HEK293 (cell line): ENCODE measurements around the gene SCGB1C1.

ENCODE experiments used
- CTCF ChIA-PET: fragments of 350-600 bp; formaldehyde crosslinking; extraction: SDS; loops from one replicate; lab custom pipeline; 2021; ENCODE audit warnings: antibody characterized with exemption; lab: Yijun Ruan, JAX
- POLR2A ChIA-PET: fragments of 300-600 bp; formaldehyde crosslinking; extraction: SDS; loops from one replicate; lab custom pipeline; 2020; ENCODE audit warnings: antibody characterized with exemption, inconsistent platforms; lab: Yijun Ruan, JAX
- H3K27ac ChIP-seq: fragments of 200-500 bp; sonication (Bioruptor generic); 2 replicates; pipeline ENCODE4 v1.5.1; 2014; ENCODE audit warnings: low read depth, low read length, control low read depth, inconsistent platforms; ENCODE audit errors: extremely low read depth
- H3K36me3 ChIP-seq, 2 experiments: fragments of 200-500 bp in 1 of 2; sonication (Bioruptor generic) in 1 of 2; 1 replicate in 1 of 2; 2 replicates in 1 of 2; pipeline ENCODE4 v1.5.1; 2014 to 2017; ENCODE audit warnings: inconsistent platforms in 2 of 2, low read length in 2 of 2; ENCODE audit not compliant: control insufficient read depth in 2 of 2, insufficient read depth in 1 of 2
- H3K4me1 ChIP-seq: fragments of 200-500 bp; sonication (Bioruptor generic); 2 replicates; pipeline ENCODE4 v1.5.1; 2014; ENCODE audit warnings: mild to moderate bottlenecking, low read length, inconsistent platforms; ENCODE audit not compliant: control insufficient read depth, insufficient read depth
- H3K4me3 ChIP-seq: 2 replicates; pipeline ENCODE4 v1.5.1; 2011; ENCODE audit warnings: low read depth, mild to moderate bottlenecking, control low read depth, low read length, moderate library complexity
- H3K9me3 ChIP-seq: fragments of 200-500 bp; sonication (Bioruptor generic); 2 replicates; pipeline ENCODE4 v1.5.1; 2014; ENCODE audit warnings: low read depth, low read length, inconsistent platforms; ENCODE audit not compliant: control insufficient read depth, insufficient read depth
- GLI2 ChIP-seq: fragments of 450-650 bp; formaldehyde crosslinking; IDR thresholded peaks from 2 replicates; pipeline ENCODE4; 2017; ENCODE audit warnings: missing biosample characterization, missing genetic modification characterization, low read depth, borderline replicate concordance
- KLF9 ChIP-seq: fragments of 450-650 bp; formaldehyde crosslinking; IDR thresholded peaks from 2 replicates; pipeline ENCODE4 v1.5.1; 2016; ENCODE audit warnings: missing biosample characterization, missing genetic modification characterization, low read depth
- MEIS1 ChIP-seq: sonication (generic); formaldehyde crosslinking; IDR thresholded peaks from 2 replicates; pipeline ENCODE4 v1.8.1; 2022; ENCODE audit warnings: missing genetic modification reagents, mild to moderate bottlenecking, borderline replicate concordance
- PBX3 ChIP-seq: sonication (generic); formaldehyde crosslinking; IDR thresholded peaks from 2 replicates; pipeline ENCODE4 v1.8.1; 2022; ENCODE audit warnings: mild to moderate bottlenecking, moderate library complexity, missing genetic modification reagents
- ZBTB1 ChIP-seq: fragments of 450-650 bp; formaldehyde crosslinking; IDR thresholded peaks from 2 replicates; pipeline ENCODE4 v1.5.1; 2016; ENCODE audit warnings: missing biosample characterization, missing genetic modification characterization
- ZBTB6 ChIP-seq: fragments of 450-650 bp; formaldehyde crosslinking; IDR thresholded peaks from 2 replicates; pipeline ENCODE4 v1.5.1; 2017; ENCODE audit warnings: missing biosample characterization, missing genetic modification characterization
- ZFP3 ChIP-seq: fragments of 450-650 bp; formaldehyde crosslinking; IDR thresholded peaks from 2 replicates; pipeline ENCODE4 v1.5.1; 2016; ENCODE audit warnings: low read depth, missing biosample characterization, missing genetic modification characterization
- ZFP69B ChIP-seq: fragments of 450-650 bp; formaldehyde crosslinking; IDR thresholded peaks from 2 replicates; pipeline ENCODE4 v1.5.1; 2016; ENCODE audit warnings: missing biosample characterization, missing genetic modification characterization
- ZNF112 ChIP-seq: fragments of 450-650 bp; formaldehyde crosslinking; IDR thresholded peaks from 2 replicates; pipeline ENCODE4 v1.5.0; 2017; ENCODE audit warnings: missing biosample characterization, missing genetic modification characterization
- ZNF132 ChIP-seq: fragments of 450-650 bp; formaldehyde crosslinking; IDR thresholded peaks from 2 replicates; pipeline ENCODE4 v1.5.1; 2017; ENCODE audit warnings: missing biosample characterization, missing genetic modification characterization, borderline replicate concordance
- ZNF174 ChIP-seq: fragments of 450-650 bp; formaldehyde crosslinking; IDR thresholded peaks from 2 replicates; pipeline ENCODE4 v1.5.0; 2017; ENCODE audit warnings: missing biosample characterization, mild to moderate bottlenecking, missing genetic modification characterization
- ZNF37A ChIP-seq: fragments of 450-650 bp; IDR thresholded peaks from 2 replicates; pipeline ENCODE4 v1.5.1; 2018; ENCODE audit warnings: missing biosample characterization, missing genetic modification characterization
- ZNF404 ChIP-seq: fragments of 450-650 bp; formaldehyde crosslinking; IDR thresholded peaks from 2 replicates; pipeline ENCODE4 v1.5.1; 2017; ENCODE audit warnings: missing biosample characterization, missing genetic modification characterization
- ZNF521 ChIP-seq: fragments of 450-650 bp; formaldehyde crosslinking; IDR thresholded peaks from 2 replicates; pipeline ENCODE4 v1.5.1; 2017; ENCODE audit warnings: missing biosample characterization, mild to moderate bottlenecking, missing genetic modification characterization
- ZNF596 ChIP-seq: fragments of 450-650 bp; IDR thresholded peaks from 2 replicates; pipeline ENCODE4 v1.5.0; 2018; ENCODE audit warnings: missing biosample characterization, mild to moderate bottlenecking, missing genetic modification characterization, moderate library complexity
- ZNF645 ChIP-seq: fragments of 450-650 bp; formaldehyde crosslinking; IDR thresholded peaks from 2 replicates; pipeline ENCODE4; 2016; ENCODE audit warnings: missing biosample characterization, missing genetic modification characterization
- ZNF776 ChIP-seq: fragments of 450-650 bp; formaldehyde crosslinking; IDR thresholded peaks from 2 replicates; pipeline ENCODE4 v1.5.0; 2017; ENCODE audit warnings: missing biosample characterization, missing genetic modification characterization, borderline replicate concordance
- ZNF777 ChIP-seq: fragments of 450-650 bp; formaldehyde crosslinking; IDR thresholded peaks from 2 replicates; pipeline ENCODE4 v1.5.1; 2017; ENCODE audit warnings: missing biosample characterization, missing genetic modification characterization, borderline replicate concordance
- TF ChIP-seq, protein P1 (sequence below): fragments of 450-650 bp; formaldehyde crosslinking; IDR thresholded peaks from 2 replicates; pipeline ENCODE4 v1.5.1; 2016; ENCODE audit warnings: missing biosample characterization, missing genetic modification characterization

The SCGB1C1 gene

DNA sequence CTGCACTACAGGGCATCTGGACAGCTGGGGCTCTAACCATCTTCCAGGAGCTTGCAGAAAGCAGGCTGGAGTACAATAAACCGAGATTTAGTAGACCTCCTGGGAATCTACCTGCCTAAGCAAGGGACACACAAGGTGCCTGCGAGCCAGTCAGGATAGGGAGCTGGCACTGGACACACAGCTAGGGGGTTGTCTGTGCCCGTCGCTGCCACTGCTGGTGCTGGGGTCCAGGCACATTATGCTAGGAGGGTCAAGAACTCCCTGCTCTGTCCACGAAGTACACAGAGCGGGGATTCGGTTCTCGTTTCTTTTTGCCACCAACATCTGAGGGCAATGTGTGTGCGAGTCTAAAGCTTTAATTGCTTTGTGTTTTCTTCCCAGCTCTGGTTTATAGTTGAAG is 18.9 kb downstream of the SCGB1C1 start:
- POLR2A ChIA-PET: no interaction called here
- peaks cover 0 to 76% of the 10 kb centered on the region in 2 experiments; a peak in 1 of 3 replicates for H3K36me3 ChIP-seq
- no peaks in the 10 kb centered on the region for H3K9me3 ChIP-seq
- H3K4me3 ChIP-seq: no peak overlapping the region
- CTCF ChIA-PET: interaction anchor here (0.5 to 0.8 kb wide), 3 partner anchors 12 to 329 kb away, joined by 3 to 4 read pairs (median 4); no protein-coding TSS in a partner anchor
- TF ChIP-seq ZNF112 (tag by site-specific recombination) (no peak), GLI2 (tag by site-specific recombination) (no peak), PBX3 (no peak), ZNF645 (tag by site-specific recombination) (no peak), ZNF37A (tag by site-specific recombination) (no peak), ZFP3 (tag by site-specific recombination) (no peak), ZNF132 (no peak), MEIS1 (no peak), ZBTB6 (no peak), ZFP69B (tag by site-specific recombination) (no peak), ZNF596 (tag by site-specific recombination) (no peak), ZNF776 (tag by site-specific recombination) (no peak), ZBTB1 (no peak), KLF9 (tag by site-specific recombination) (no peak), ZNF521 (no peak), ZNF777 (tag by site-specific recombination) (no peak), ZNF404 (tag by site-specific recombination) (no peak), ZNF174 (tag by site-specific recombination) (no peak)
- TF ChIP-seq, protein P1, sequence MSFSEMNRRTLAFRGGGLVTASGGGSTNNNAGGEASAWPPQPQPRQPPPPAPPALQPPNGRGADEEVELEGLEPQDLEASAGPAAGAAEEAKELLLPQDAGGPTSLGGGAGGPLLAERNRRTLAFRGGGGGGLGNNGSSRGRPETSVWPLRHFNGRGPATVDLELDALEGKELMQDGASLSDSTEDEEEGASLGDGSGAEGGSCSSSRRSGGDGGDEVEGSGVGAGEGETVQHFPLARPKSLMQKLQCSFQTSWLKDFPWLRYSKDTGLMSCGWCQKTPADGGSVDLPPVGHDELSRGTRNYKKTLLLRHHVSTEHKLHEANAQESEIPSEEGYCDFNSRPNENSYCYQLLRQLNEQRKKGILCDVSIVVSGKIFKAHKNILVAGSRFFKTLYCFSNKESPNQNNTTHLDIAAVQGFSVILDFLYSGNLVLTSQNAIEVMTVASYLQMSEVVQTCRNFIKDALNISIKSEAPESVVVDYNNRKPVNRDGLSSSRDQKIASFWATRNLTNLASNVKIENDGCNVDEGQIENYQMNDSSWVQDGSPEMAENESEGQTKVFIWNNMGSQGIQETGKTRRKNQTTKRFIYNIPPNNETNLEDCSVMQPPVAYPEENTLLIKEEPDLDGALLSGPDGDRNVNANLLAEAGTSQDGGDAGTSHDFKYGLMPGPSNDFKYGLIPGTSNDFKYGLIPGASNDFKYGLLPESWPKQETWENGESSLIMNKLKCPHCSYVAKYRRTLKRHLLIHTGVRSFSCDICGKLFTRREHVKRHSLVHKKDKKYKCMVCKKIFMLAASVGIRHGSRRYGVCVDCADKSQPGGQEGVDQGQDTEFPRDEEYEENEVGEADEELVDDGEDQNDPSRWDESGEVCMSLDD: no peak
- TF ChIP-seq, all 188 proteins: peak for 0
- H3K27ac ChIP-seq: no peak overlapping the region
- no peaks in the 10 kb centered on the region for H3K4me1 ChIP-seq
